Astrocyte of the spinal cord (primary cell): Measurements from ENCODE around the gene TMEM222.

ENCODE experiments used
- DNase-seq: peaks from one replicate; pipeline ENCODE4 v3.0.0; 2011; ENCODE audit warnings: low read depth, low spot score
- H3K4me3 ChIP-seq: 2 replicates; pipeline ENCODE4 v1.5.1; 2011; ENCODE audit warnings: low read depth, mild to moderate bottlenecking, low read length, moderate library complexity
- CTCF ChIP-seq: IDR thresholded peaks from 2 replicates; pipeline ENCODE4 v1.5.1; 2012; ENCODE audit warnings: low read depth, mild to moderate bottlenecking, low read length, inconsistent platforms
- in situ Hi-C: cut with HindIII; loops from 2 replicates; pipeline ENCODE4 v1.10.0; 2017; ENCODE audit warnings: low sequenced_read_pairs

The TMEM222 gene

GRCh38 chr1:27374362-27375086 lies 52.6 kb downstream of the TMEM222 start, which contains the start of gene FCN3:
FCN3 (minus strand) TSS chr1:27374824; CDS start chr1:27374818, 6 bp downstream.
- H3K4me3 ChIP-seq: no peak within 1 kb of the TSS
- in situ Hi-C loops: no loop called here
- DNase-seq: no peak
- no peak for TF ChIP-seq CTCF

DNA sequence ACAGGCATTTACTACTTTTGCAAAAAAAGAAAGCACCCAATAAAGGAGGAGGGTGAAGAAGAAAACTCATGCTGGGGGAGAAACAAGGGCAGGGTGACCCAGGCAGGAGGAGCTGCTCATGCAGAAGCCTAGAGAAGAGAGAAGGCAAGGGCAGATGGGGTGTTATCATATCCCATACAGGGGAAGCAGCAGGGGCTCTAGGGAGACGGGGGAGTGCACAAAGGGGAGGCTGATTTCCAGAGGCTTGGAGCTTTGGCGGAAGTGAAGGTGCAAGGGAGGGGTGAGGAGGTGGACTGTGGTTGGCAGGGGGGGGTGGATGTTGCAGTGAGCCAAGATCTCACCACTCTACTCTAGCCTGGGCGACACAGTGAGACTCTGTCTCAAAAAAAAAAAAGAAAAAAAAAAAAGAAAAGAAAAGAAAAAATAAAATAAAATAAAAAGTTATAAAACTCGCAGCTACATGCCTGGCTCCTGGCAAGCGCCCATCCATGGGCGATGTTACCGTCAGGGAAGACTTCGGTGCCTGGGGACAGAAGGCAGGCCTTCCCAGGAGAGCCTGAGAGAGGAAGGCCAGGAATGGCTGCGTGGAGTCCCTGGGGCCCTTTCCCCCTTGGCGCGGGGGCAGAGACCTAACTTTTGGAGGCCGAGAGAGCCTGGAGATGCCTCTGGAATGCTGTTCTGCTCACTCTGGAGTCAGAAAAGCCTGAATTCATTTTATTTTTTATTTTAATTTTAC lies 56.0 kb downstream of the TMEM222 start:
- in situ Hi-C loops: no loop called here
- no peak for DNase-seq
- no peak for TF ChIP-seq CTCF
- no peak overlapping the region for H3K4me3 ChIP-seq

DNA sequence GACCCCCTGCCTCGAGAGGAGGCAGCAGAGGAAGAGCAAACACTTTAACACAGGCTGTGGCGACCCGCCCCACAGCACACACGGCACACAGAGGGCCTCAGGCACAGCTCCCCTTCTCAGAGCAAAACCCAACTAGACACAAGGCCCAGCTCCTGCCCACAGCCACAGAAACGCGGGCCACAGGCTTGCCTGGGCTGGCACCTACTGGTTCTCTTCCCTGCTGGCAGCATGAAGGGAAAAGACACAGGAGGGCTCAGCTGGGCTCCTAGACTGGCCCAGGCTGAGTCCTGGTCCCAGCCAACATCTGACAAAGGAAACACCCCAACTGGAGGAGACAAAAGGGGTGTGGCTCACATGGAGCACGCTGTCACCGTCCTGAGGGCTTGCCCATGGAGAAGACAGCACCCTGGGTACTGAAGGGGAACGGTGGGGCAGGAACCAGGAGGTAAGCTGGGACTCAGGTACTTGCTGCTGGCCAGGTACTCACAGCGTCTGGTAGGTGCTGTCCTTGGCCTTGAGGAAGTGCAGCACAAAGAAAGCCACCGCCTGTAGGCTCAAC lies 57.7 kb downstream of the TMEM222 start:
- no peak for TF ChIP-seq CTCF
- no peak overlapping the region for H3K4me3 ChIP-seq
- in situ Hi-C loops: no loop called here
- no peak for DNase-seq

GRCh38 chr1:27380224-27380623 lies 58.3 kb downstream of the TMEM222 start:
- H3K4me3 ChIP-seq: no peak overlapping the region
- TF ChIP-seq CTCF: no peak
- in situ Hi-C loops: no loop called here

DNA sequence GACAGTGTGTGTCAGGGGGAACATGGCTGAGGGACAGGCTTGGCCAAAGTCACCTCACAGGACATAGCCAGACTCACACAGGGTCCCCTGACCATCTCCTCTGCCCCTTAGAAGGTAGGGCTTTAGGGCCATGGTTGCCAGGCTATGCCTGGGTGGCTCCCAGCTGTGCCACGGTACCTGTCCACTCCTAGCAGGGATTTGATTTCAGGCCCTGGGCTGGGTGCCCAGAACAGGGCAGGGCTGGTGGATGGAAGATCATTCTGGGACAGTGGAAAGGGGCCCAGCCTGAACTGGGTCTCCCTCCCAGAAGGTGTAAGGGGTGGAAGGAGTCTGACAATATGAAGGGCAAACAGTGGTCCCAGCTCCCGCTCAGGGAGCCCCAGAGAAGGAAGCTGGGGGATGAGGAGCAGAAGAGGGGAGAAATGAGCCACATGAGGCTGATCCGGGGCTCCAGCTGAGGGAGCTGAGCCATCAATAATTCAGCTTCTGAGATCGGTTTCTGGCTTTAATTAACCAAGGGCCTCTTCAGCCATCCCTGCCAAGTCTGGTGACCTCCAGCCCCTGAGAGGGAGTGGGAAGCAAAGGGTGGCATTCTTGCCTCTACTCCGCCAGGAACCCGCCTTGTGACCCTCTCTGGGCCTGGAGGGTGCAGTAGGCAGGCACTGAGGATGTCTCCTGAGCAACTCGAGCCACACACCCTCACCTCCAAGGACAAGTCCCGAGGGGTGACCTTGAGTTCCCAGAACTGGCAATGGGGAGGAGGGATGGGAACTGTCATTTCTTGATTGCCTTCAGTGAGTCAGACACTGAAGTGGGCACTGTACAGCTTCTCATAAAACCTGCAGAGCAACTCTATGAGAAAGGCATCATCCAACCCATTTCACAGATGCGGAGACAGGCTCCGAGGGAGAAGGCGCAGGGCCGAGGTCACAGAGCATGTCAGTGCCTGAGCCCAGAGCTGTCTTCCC lies 59.1 kb downstream of the TMEM222 start:
- no peak for TF ChIP-seq CTCF
- DNase-seq: no peak
- no peak overlapping the region for H3K4me3 ChIP-seq
- in situ Hi-C loops: no loop called here

More at GRCh38 chr1:27380224-27380623, 58.3 kb downstream of the TMEM222 start:
- DNase-seq: no peak
